Measurements from ENCODE around the gene VSTM2A. TPM values are rescaled to one million over a fixed set of nuclear protein-coding genes. Genes with fewer than 3 reads are reported as not detected.

VSTM2A gene
- total RNA-seq, 6 donors from 2014 or later: not detected

- 76 to 79% methylated on average over 2 of the region's 2 CpGs for WGBS, 2 donors
Measured at GRCh38 chr7:54560723-54561122, 18.5 kb downstream of the VSTM2A start.

GRCh38 chr7:54563329-54563916 is 21.2 kb downstream of the VSTM2A start:
- WGBS, 2 donors: 62 to 68% methylated on average over 5 of the region's 5 CpGs
- TF ChIP-seq POLR2A (IDR thresholded peaks at IDR 0.05) (no peak), CTCF (IDR thresholded peaks at IDR 0.05) (no peak), POLR2AphosphoS5 (IDR thresholded peaks at IDR 0.05) (no peak), EP300 (IDR thresholded peaks at IDR 0.05) (no peak)
- H3K4me3 ChIP-seq: no peak overlapping the region

More at GRCh38 chr7:54560723-54561122, 18.5 kb downstream of the VSTM2A start:
- TF ChIP-seq CTCF (IDR thresholded peaks at IDR 0.05): no peak
- TF ChIP-seq POLR2A (IDR thresholded peaks at IDR 0.05): no peak
- TF ChIP-seq POLR2AphosphoS5 (IDR thresholded peaks at IDR 0.05): no peak
- no peak for TF ChIP-seq EP300 (IDR thresholded peaks at IDR 0.05)
- no peaks in the 10 kb centered on the region for H3K4me1 ChIP-seq
- H3K27me3 ChIP-seq: no peaks in the 10 kb centered on the region
- H3K4me3 ChIP-seq: no peak overlapping the region
- DNase-seq (no peak), ATAC-seq (ENCODE audit: low FRiP score in 2 of 2) (no peak)
- no peak overlapping the region for H3K27ac ChIP-seq
- H3K9me3 ChIP-seq: no peaks in the 10 kb centered on the region
- no peaks in the 10 kb centered on the region for H3K36me3 ChIP-seq

GRCh38 chr7:54565432-54565831 is 23.3 kb downstream of the VSTM2A start:
- 76 to 78% methylated on average over 7 of the region's 7 CpGs for WGBS, 2 donors
- no peaks in the 10 kb centered on the region for H3K9me3 ChIP-seq
- no peak for DNase-seq

More at GRCh38 chr7:54563329-54563916, 21.2 kb downstream of the VSTM2A start:
- ATAC-seq (ENCODE audit: low FRiP score in 2 of 2) (no peak), DNase-seq (no peak)
- Histone ChIP-seq H3K9me3 (no peaks in the 10 kb centered on the region), H3K27me3 (no peaks in the 10 kb centered on the region), H3K4me1 (no peaks in the 10 kb centered on the region), H3K27ac (no peak overlapping the region), H3K36me3 (no peaks in the 10 kb centered on the region)

GRCh38 chr7:54581511-54581910 is 39.3 kb downstream of the VSTM2A start:
- Histone ChIP-seq H3K27ac (no peak overlapping the region), H3K27me3 (no peaks in the 10 kb centered on the region), H3K4me1 (no peaks in the 10 kb centered on the region), H3K9me3 (no peaks in the 10 kb centered on the region), H3K4me3 (no peak overlapping the region), H3K36me3 (no peaks in the 10 kb centered on the region)
- TF ChIP-seq POLR2AphosphoS5 (IDR thresholded peaks at IDR 0.05): no peak
- no peak for TF ChIP-seq EP300 (IDR thresholded peaks at IDR 0.05)
- no peak for TF ChIP-seq CTCF (IDR thresholded peaks at IDR 0.05)
- no peak for TF ChIP-seq POLR2A (IDR thresholded peaks at IDR 0.05)
- no peak for DNase-seq
- ATAC-seq (ENCODE audit: low FRiP score in 2 of 2): no peak
- WGBS, 2 donors: 84 to 86% methylated on average over 2 of the region's 2 CpGs

More at GRCh38 chr7:54565432-54565831, 23.3 kb downstream of the VSTM2A start:
- Histone ChIP-seq H3K4me3 (no peak overlapping the region), H3K27ac (no peak overlapping the region), H3K4me1 (no peaks in the 10 kb centered on the region), H3K36me3 (no peaks in the 10 kb centered on the region), H3K27me3 (no peaks in the 10 kb centered on the region)
- TF ChIP-seq POLR2AphosphoS5 (IDR thresholded peaks at IDR 0.05) (no peak), EP300 (IDR thresholded peaks at IDR 0.05) (no peak), POLR2A (IDR thresholded peaks at IDR 0.05) (no peak), CTCF (IDR thresholded peaks at IDR 0.05) (no peak)
- no peak for ATAC-seq (ENCODE audit: low FRiP score in 2 of 2)
